OCI-LY7 (cell line): Measurements from ENCODE around the gene KDM1A.
"Not testable (repeated sequence)": the region's sequence is repeated elsewhere in the genome, so short reads cannot be mapped to it uniquely, and the experiment has no call there.

Source experiments
- EZH2phosphoT487 ChIP-seq: fragments of 200-600 bp; sonication (generic); IDR thresholded peaks from 2 replicates; pipeline ENCODE4 v1.6.1; 2018; ENCODE audit warnings: low read depth, borderline replicate concordance, mild to moderate bottlenecking, mixed run types, antibody characterized with exemption, low read length, moderate library complexity, mixed read lengths
- TF ChIP-seq, protein P1 (sequence below): fragments of 200-600 bp; sonication (generic); conservative IDR thresholded peaks from 2 replicates; pipeline ENCODE4 v1.5.1; 2014; ENCODE audit warnings: mild to moderate bottlenecking, antibody characterized with exemption, low read length, moderate library complexity, mixed read lengths

DNA sequence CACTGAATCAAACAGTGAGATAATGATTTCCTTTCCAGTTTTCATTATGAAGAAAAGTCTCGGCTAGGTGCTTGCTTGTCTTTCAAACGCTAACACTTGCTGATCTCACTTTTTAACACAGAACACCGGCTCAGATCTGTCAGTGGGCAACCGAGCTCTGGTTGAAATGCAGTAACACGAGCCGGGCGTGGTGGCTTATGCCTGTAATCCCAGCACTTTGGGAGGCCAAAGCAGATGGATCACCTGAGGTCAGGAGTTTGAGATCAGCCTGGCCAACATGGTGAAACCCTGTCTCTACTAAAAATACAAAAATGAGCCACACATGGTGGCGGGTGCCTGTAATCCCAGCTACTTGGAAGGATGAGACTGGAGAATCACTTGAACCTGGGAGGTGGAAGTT, 9.2 kb upstream of the KDM1A start:
- TF ChIP-seq, protein P1, sequence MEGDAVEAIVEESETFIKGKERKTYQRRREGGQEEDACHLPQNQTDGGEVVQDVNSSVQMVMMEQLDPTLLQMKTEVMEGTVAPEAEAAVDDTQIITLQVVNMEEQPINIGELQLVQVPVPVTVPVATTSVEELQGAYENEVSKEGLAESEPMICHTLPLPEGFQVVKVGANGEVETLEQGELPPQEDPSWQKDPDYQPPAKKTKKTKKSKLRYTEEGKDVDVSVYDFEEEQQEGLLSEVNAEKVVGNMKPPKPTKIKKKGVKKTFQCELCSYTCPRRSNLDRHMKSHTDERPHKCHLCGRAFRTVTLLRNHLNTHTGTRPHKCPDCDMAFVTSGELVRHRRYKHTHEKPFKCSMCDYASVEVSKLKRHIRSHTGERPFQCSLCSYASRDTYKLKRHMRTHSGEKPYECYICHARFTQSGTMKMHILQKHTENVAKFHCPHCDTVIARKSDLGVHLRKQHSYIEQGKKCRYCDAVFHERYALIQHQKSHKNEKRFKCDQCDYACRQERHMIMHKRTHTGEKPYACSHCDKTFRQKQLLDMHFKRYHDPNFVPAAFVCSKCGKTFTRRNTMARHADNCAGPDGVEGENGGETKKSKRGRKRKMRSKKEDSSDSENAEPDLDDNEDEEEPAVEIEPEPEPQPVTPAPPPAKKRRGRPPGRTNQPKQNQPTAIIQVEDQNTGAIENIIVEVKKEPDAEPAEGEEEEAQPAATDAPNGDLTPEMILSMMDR = not testable (repeated sequence)
- not testable (repeated sequence) for TF ChIP-seq EZH2phosphoT487
